Stimulated activated CD4-positive, alpha-beta T cell treated with anti-CD3 and anti-CD28 coated beads, Interleukin-2, amount 100 ng/mL, for 4 hours (primary cell): ENCODE data around the gene MCM3AP.
"Not testable (repeated sequence)": the region's sequence is repeated elsewhere in the genome, so short reads cannot be mapped to it uniquely, and the experiment has no call there.

ENCODE experiments used
- DNase-seq: peaks from one replicate; pipeline ENCODE4 v3.0.0-alpha.2; 2020; ENCODE audit warnings: low read depth

Gene MCM3AP

DNA sequence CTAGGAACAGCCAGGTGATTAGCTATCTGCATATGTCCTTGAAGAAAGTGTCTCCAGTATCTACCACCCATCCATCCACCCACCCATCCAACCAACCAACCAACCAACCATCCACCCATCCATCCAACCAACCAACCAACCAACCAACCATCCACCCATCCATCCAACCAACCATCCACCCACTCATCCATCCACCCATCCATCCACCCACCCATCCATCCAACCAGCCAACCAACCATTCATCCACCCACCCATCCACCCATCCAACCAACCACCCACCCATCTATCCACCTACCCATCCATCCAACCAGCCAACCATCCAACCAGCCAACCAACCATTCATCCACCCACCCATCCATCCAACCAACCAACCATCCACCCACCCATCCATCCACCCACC lies 26.2 kb upstream of the MCM3AP start:
- DNase-seq, result no peak

DNA sequence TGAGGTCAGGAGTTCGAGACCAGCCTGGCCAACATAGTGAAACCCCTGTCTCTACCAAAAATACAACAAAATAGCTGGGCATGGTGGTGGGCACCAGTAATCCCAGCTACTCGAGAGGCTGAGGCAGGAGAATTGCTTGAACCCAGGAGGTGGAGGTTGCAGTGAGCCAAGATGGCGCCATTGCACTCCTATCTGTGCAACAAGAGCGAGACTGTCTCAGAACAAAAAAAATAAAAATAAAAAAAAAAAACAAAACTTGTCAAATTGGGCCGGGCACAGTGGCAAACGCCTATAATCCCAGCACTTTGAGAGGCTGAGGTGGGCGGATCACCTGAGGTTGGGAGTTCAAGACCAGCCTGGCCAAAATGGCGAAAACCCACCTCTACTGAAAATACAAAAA lies 24.8 kb upstream of the MCM3AP start:
- DNase-seq, result not testable (repeated sequence)

DNA sequence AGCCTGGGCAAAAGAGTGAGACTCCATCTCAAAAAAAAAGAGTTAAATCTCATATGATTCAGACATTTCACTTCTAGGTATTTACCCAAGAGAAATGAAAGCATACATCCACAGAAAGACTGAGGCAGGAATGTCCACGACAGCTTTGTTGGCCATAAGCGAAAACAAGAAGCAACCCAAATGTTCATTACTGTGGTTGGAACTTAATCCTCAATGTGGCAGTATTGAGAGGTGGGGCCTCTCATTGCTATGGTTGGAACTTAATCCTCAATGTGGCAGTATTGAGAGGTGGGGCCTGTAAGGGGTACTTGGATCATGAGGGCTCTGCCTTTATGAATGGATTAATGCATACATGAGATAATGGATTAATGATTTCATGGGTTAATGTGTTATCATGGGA lies 23.0 kb upstream of the MCM3AP start:
- no peak for DNase-seq

DNA sequence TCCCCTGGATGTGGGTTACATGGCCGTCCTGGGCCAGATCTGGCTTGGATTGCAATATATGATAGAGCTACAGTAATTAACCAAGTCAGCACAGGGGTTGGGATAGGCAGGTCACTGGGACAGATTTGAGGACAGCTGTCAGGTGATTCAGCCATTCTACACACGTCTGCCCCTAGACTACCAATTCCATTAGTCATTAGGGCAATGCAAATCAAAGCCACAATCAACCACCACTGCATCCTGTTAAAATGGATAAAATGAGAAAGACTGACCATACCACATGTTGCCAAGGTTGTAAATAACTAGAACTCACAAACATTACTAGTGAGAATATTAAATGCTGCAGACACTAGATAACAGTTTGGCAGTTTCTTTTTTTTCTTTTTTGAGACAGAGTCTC lies 22.2 kb upstream of the MCM3AP start:
- no peak for DNase-seq

DNA sequence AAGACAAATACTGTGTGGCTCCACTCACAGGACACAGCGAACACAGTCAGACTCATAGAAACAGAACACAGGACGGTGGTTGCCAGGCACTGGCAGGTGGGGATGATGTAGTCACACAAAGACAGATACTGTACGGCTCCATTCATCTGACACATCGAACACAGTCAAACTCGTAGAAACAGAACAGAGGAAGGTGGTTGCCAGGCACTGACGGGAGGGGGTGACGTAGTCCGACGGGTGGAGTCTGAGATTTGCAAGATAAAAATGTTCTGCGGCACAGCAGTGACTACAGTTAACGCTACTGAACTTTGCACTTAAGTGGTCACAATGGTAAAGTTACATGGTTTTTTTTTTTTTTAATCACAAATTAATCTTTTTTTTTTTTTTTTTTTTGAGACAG lies 19.5 kb upstream of the MCM3AP start:
- no peak for DNase-seq

DNA sequence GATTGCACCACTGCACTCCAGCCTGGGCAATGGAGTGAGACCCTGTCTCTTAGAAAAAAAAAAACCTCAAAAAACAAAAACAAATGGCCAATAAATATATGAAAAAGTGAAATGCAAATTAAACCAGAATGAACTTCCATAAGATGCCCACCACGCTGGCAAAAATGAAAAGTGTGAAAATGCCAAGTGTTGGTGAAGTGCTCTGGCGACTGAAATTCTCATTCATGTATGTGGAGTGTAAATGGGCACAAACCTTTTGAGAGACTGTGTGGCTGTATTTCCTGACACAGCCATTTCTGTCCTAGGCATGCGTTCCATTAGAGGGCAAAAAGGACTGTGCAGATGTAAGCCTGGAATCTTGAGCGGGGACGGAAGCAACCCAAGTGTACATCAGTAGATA lies 19.0 kb upstream of the MCM3AP start:
- no peak for DNase-seq

DNA sequence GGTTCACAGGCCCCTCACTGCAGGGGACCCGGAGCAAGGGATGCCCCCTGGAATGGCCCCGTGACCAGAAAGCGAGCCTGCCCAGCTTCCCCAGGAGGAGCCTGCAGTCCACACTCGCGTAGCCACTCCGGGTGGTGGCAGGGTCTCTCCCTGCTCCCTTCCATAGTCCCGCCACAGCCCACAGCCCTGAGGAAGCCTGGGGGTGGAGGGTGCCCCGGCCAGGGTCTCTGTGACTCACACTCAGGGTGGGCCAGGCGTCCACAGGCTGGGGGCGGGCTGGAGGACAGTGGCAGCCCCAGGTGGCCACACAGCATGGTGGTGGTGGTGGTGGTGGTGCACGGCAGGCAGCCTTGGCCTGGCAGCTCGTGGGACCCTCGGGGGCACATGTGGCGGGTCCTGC lies 16.3 kb upstream of the MCM3AP start:
- no peak for DNase-seq

DNA sequence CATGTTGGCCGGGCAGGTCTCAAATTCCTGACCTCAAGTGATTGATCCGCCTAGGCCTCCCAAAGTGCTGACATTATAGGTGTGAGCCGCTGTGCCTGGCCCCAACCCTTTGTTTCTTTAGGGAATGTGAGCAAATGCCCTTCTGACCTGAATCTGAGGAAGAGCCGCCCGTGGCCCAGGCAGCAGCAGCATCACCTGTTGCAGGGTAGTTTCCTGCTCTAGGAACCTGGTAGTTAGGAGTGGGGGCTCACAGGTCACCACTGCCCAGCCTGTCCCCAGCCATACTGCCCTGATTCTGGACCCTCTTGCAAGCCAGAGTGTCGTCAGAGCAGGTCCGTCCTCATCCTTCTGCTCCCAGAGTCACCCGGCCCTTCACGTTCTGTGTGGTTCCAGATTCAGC lies 13.8 kb upstream of the MCM3AP start:
- DNase-seq, result no peak

DNA sequence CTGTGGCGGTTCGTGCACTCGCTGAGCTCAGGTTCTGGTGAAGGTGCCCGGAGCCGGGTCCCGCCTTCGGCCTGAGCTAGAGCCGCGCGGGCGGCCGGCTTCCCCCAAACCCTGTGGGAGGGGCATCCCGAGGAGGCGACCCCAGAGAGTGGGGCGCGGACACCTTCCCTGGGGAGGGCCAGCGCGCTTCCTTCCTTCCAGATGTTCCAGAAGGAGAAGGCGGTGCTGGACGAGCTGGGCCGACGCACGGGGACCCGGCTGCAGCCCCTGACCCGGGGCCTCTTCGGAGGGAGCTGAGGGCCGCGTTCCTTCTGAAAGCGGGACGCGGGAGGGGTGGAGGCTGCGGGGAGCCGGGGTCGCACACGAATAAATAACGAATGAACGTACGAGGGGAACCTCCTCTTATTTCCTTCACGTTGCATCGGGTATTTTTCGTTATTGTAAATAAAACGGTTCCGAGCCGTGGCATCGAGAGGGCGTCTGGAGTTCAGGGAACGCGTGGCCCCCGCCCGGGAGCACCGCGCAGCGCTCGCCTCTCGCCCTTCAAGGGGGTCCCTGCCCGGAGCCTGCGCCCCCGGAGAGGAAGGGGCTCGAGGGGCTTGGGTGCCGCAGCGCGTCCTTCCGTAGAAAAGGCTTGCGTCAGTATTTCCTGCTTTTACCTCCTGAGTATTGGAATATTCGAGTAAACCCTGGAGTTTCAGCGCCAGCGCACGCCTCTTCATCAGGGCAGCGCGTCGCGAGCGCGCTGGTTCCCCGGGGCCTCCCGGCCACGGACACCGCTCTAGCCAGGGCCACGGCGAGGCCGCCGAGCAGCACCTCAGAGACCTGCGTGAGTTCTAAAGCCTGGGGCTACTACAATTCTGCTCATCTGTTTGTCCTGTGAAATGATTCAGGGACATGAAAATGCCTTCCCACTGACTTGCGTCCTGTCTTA lies 12.2 kb upstream of the MCM3AP start:
- no peak for DNase-seq

DNA sequence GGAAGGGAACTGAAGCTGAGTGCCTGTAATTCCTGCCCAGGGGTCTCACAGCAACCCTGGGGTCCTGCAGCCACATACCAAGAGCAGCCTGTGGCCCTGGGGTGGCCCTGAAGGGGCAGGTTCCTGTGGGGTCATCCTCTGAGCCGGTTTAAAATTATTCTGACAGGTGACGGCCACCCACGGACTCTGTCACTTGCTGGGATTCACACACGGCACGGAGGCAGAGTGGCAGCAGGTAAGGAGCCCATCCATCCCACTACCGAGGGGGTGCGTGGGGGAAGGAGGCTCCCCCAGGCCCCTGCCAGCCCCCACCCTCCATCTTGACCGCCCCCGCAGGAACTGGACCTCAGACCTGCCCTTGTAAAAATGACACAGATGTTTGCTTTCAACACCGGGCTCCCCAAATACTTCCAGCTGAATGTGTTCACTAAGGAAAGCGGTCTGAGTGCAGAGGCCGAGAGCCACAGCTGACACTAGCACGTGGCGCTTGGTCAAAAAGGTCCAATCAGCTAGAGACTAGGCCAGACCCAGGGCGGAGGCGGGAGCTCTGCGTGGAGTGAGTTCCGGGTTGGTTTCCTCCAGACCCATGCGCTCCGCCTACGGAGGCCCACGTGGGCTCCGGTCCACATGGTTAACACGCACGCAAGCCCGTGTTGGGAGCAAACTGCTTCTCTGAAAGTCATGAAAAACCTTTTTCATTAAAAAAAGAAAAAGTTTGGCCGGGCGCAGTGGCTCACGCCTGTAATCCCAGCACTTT lies 10.8 kb upstream of the MCM3AP start:
- DNase-seq, result peak; percentile 50

DNA sequence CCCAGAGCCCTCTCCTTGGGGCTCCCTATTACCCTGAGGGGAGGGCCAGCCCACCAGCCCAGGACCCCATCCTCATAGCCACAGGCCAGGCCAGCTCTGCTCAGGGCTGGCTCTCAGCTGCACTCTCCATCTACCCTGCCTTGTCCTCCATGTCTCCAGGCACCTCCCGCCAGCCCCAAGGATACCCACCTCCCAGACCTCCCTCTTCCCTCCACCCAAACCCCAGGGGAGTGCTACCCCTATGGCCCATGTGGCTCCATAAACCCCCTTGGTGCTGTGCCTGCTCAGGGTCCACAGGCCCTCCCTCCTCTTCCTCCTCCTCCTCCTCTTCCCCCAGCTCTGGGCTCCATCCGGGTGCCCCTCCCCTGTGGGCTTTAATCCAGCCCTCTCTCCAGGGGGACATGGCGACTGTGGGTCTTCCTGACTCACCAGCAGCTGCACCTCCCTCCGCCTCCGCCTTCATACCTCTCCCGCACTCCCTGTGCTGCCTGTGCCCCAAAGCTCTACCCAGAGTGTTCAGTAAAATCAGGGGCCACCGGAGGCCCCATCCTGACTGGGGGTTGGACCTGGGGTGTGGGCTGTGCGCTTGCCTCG lies 9.9 kb upstream of the MCM3AP start:
- no peak for DNase-seq

DNA sequence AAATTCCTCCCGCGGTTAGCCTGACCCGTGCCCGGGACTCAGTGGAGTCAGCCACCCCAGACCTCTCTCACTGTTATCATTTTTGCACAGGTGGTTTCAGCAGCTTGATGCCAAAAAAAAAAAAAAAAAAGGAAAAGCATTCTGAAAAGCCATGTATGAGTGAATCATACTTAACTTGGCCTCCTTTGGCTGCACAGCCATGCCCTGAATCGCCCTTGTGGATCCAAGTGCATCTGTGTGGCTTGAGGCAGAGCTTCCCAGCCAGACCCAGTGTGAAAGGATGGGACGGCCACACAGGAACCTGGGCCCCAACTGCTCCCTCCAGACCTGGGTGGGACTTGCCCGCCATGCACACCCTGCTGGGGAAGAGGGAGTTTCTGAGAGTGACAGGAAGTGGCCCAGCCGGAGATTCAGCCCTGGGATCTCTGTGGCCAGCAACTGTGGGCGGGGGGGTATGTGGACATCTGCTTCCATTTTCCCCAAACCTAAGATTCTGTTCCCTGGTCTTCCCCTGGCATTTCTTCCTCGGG lies 9.3 kb upstream of the MCM3AP start:
- no peak for DNase-seq

DNA sequence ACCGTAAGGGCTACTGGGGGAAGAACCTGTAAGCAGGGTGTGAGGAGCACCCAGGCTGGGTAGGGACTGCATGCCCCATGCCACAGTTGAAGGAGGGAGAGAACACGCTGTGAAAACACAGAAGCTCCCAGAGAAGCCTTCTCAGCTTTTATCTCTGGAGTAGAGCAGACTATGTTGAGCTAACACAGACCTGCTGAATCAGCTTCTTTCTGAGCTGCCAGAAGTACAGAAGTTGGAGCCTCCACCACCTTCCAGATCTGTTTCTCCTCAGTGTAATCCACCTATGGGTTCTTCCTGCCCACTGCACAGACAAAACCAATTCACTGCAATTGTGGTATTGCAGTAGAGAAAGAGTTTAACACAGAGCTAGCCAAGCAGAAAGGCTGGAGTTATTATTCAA lies 6.2 kb upstream of the MCM3AP start:
- no peak for DNase-seq

DNA sequence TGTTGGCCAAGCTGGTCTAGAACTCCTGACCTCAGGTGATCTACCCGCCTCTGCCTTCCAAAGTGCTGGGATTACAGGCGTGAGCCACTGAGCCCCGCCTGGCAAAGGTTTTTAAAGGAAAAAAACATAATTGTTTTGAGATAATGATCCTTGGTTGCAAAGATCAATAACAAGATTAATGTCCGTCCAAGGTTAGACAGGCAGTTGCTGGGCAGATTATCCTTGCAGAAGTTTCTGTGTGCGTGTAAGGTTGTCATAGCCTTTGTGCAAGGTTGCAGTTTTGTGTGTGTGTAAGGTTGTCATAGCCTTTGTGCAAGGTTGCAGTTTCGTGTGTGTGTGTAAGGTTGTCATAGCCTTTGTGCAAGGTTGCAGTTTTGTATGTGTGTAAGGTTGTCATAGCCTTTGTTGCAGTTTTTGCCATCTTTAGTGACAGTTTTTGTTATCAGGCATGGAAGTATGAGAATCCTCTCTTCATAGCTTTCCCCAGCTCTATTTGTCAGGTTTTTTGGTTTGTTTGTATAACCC lies 4.3 kb upstream of the MCM3AP start:
- no peak for DNase-seq

DNA sequence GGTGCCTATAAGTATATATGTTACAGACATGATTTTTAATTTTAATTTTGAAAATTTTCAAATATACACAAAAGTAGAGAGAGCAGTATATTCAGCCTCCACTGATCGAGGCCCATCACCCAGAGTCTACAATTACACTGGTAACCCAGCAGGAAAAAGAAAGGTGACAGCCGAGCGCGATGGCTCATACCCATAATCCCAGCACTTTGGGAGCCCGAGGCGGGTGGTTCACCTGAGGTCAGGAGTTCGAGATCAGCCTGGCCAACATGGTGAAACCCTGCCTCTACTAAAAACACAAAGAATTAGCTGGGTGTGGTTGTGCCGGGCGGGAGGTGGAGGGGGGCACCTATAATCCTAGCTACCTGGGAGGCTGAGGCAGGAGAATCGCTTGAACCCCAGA lies 2.1 kb upstream of the MCM3AP start:
- DNase-seq, result no peak

DNA sequence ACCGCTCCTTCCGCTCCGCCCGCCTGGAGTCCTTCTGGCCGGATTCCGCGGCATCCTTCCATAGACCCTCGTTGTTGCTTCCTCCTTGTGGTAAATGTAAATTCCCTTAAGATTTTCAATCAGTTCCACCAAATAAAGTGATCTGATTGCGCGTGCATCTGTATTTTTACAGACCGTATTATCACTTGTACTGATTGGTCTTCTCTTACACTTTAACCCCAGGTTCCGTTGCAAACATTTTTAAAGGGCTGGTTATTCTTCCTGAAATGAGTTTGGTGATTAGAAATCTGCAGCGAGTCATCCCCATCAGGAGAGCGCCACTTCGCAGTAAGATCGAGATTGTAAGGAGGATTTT lies 1.2 kb upstream of the MCM3AP start:
- no peak for DNase-seq

DNA sequence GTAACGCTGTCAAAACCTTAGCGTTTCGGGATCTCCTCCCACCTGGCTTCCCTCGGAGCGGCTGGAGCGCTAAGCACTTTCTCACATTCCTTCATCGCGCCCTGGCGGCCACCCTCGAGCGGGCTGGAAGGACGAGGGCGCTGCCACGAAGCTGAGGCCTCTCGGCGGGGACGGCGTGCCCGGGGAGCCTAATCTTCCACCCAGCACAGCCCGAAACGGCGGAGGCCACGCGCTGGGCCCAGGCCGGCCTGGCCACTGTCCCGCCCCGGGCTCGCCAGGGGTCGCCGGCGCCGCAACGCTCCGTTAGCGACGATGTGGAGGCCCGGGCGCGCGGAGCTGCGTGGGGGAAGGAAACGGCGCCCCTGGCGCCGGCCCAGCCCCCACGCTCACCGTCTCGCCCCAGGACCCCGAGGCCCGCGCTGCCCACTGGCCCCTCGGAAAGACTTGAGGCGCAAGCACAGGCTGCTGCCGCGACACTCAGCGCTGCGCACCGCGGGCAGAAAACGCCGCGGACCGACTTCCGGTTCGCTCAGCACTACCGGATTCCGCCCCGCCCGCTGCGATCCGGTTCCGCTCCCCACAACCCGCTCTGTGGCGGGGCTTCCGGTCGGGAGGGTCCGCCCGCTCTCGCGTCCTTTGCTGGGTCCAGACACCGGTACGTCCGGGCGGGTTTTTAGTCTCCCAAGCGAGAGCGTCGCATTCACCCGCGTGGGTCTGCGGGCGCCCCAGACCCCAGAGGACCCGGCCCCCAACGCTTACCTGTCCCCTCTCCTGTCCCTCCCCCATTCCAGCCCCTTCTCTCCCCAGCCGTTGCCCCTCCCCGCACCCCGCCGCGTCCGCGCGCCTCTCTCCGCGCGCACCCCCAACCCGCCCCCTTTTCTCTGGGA lies 593 bp upstream of the MCM3AP start, which contains the start of gene YBEY:
Gene YBEY, plus strand, starts transcription at position 582 of the 887 bp plus-strand sequence. CDS start 572 bp downstream, outside the sequence.
- peak; percentile 74 for DNase-seq

DNA sequence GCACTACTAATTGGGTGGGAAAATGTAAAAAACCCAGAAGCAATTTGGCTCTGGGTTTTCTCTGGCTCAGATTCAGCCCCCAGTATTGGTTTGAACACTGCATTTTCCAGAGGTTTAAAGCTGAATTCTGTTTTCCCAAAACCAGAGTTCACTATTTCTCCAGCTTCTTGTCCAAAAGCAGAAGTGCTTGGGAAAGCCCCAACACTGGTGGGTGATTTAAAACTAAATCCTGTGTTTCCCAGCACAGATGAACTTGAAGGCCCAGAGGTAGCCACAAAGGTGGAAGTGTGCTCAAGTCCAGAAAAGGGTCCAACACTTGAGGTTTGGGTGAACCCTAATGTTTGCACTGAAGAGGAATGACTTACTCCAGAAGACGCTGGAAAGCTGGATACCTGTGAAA lies 678 bp downstream of the MCM3AP start:
- DNase-seq, result no peak

DNA sequence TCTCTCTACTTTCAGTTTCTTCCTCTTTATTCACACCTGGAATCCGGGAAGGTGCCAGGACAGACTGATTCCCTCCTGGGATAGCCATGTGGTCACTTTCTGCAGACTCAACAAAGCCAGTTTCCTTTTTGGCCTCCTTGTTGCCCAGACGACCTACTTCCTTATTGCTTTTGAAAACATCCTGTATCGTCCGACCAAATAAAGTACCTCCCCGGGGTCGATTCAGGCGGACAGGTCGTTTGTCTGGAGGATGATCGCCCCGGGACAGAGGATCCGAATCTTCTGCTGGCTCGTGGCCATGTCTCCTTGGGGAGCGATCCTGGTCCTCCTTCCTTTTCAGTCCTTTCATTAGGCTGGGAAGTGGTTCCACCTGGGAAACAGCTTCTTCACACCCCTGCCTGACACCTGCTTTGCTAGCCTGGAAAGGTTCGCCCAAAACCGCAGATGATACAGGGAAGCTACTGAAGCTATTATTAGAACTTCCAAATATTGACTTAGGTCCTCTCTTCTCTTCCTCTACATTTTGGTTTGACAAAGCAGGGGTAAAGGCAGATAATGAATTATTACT lies 1.2 kb downstream of the MCM3AP start:
- no peak for DNase-seq

DNA sequence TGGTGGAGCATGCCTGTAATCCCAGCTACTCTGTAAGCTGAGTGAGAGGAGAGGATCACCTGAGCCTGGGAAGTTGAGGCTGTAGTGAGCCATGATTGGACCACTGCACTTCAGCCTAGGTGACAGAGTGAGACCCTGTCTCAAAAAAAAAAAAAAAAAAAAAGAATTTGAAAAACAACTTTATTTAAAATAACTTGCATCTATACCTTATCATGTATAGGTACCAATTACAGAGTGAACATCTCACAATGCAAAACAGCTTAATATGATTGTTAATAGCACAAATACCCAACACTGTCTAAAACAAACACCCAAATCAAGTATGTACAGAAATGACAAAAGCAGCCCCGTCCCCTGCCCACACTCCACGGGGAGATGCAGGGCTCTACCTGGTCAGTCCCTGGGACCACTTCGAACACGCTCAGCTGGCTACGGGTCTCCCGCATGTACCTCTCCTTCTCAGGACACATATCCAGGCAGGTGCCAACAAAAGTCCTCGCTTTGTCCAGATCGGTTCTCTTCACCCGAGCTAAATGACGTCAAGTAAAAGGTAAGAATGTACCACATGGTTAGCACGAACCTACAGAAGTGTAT lies 10.5 kb downstream of the MCM3AP start:
- no peak for DNase-seq

DNA sequence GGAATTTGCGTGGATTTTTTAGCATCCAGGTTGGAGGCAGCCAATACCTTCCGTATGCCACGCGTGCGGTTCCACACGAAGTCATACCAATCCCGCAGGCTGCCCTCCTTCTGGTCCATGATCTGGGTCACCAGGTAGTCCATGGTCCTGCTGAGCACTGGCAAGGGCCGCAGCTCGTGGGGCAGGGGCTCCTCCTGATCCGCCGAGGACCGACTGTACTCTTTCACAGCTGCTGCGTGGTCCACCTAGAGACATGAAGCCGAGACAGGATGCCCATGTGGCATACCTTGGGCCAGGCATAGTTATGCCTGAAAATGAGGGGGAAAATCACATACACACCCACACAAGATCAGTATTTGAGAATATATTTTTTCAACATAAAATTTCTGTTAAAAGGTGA lies 12.1 kb downstream of the MCM3AP start:
- DNase-seq, result no peak
